PC-3 (cell line): ENCODE results near the gene PRSS1. TPM values are rescaled to one million over a fixed set of nuclear protein-coding genes. Genes with fewer than 3 reads are reported as not detected.

Experiments used
- ATAC-seq: fragments of 200-7000 bp; cut with Tn5 transposase; 2 replicates; pipeline ENCODE4 v1.9.1; 2020; ENCODE audit warnings: mild to moderate bottlenecking, moderate library complexity
- BruUV-seq: library from RNA; stranded (reverse); fragments of 400-500 nt; replicated peaks from 2 replicates; lab custom pipeline; 2021; lab: Mats Ljungman, UMichigan
- CTCF ChIA-PET: fragments of 300-600 bp; sonication (Branson Sonifier 250); formaldehyde crosslinking; loops from one replicate; lab custom pipeline; 2022; ENCODE audit warnings: antibody characterized with exemption; lab: Charles Lee
- POLR2A ChIA-PET: fragments of 300-600 bp; sonication (Branson Sonifier 250); formaldehyde crosslinking; loops from one replicate; lab custom pipeline; 2022; ENCODE audit warnings: antibody characterized with exemption; ENCODE audit not compliant: unreplicated experiment; lab: Charles Lee
- DNase-seq: peaks from one replicate; pipeline ENCODE4 v3.0.0-alpha.2; 2015
- H2AFZ ChIP-seq: fragments of 300-600 bp; sonication (generic); 2 replicates; pipeline ENCODE4 v1.6.0; 2016; ENCODE audit warnings: antibody characterized with exemption, low read length
- H3F3A ChIP-seq: fragments of 300-600 bp; sonication (generic); one replicate; pipeline ENCODE4 v1.6.0; 2017; ENCODE audit warnings: antibody characterized with exemption, low read length, control low read depth, mild to moderate bottlenecking; ENCODE audit not compliant: unreplicated experiment
- H3K27ac ChIP-seq: fragments of 300-600 bp; sonication (generic); 2 replicates; pipeline ENCODE4 v1.5.1; 2016; ENCODE audit warnings: mild to moderate bottlenecking, low read length
- H3K27me3 ChIP-seq: fragments of 300-600 bp; sonication (generic); 2 replicates; pipeline ENCODE4 v1.6.1; 2016; ENCODE audit warnings: low read length, mixed read lengths
- H3K36me3 ChIP-seq: fragments of 300-600 bp; sonication (generic); 2 replicates; pipeline ENCODE4 v1.6.1; 2016; ENCODE audit warnings: low read depth, mixed run types, low read length, mixed read lengths
- H3K4me1 ChIP-seq: fragments of 300-600 bp; sonication (generic); 2 replicates; pipeline ENCODE4 v1.5.1; 2016; ENCODE audit warnings: low read length; ENCODE audit not compliant: insufficient read depth
- H3K4me2 ChIP-seq: fragments of 300-600 bp; sonication (generic); 2 replicates; pipeline ENCODE4 v1.6.0; 2016; ENCODE audit warnings: low read length
- H3K4me3 ChIP-seq: fragments of 300-600 bp; sonication (generic); 2 replicates; pipeline ENCODE4 v1.5.1; 2016; ENCODE audit warnings: mild to moderate bottlenecking, low read length, mixed read lengths
- H3K79me2 ChIP-seq: fragments of 300-600 bp; sonication (generic); 2 replicates; pipeline ENCODE4 v1.6.1; 2017; ENCODE audit warnings: low read length, mixed read lengths
- H3K9ac ChIP-seq: fragments of 300-600 bp; sonication (generic); 2 replicates; pipeline ENCODE4 v1.6.0; 2016; ENCODE audit warnings: mild to moderate bottlenecking, low read length
- H3K9me2 ChIP-seq: fragments of 300-600 bp; sonication (generic); replicated peaks from 2 replicates; pipeline ENCODE4 v1.6.1; 2016; ENCODE audit warnings: mixed run types, low read length, mixed read lengths
- H3K9me3 ChIP-seq: fragments of 300-600 bp; sonication (generic); 2 replicates; pipeline ENCODE4 v1.6.1; 2016; ENCODE audit warnings: low read length, mixed read lengths
- H4K20me1 ChIP-seq: fragments of 300-600 bp; sonication (generic); 2 replicates; pipeline ENCODE4 v1.6.1; 2016; ENCODE audit warnings: low read length, mixed read lengths
- CTCF ChIP-seq: fragments of 300-600 bp; sonication (generic); conservative IDR thresholded peaks from 2 replicates; pipeline ENCODE4 v1.5.1; 2017; ENCODE audit warnings: antibody characterized with exemption, low read depth, mild to moderate bottlenecking, low read length
- EZH2 ChIP-seq: fragments of 300-600 bp; sonication (generic); IDR thresholded peaks from one replicate; pipeline ENCODE4 v1.6.1; 2017; ENCODE audit warnings: antibody characterized with exemption, mild to moderate bottlenecking, low read length; ENCODE audit not compliant: unreplicated experiment
- EZH2phosphoT487 ChIP-seq: fragments of 300-600 bp; sonication (generic); IDR thresholded peaks from 2 replicates; pipeline ENCODE4 v1.6.1; 2018; ENCODE audit warnings: mild to moderate bottlenecking, antibody characterized with exemption, low read length, borderline replicate concordance
- intact Hi-C: fragments of 100-400 bp; cut with micrococcal nuclease; formaldehyde crosslinking; loops from 2 replicates; pipeline ENCODE4 v1.9.0; 2023
- total RNA-seq: library from RNA; depleted of rRNA; stranded (reverse); fragments of >200 nt; gene quantifications from 2 replicates; pipeline ENCODE4 v1.2.3, GENCODE V29; 2014

PRSS1 gene
- total RNA-seq, 1 experiment from 2014 or later: not detected

- no TSS peak for BruUV-seq
- no peak for TF ChIP-seq EZH2phosphoT487
- no peak for TF ChIP-seq EZH2
- no peak for TF ChIP-seq CTCF
- ChIA-PET CTCF (no interaction called here), POLR2A (no interaction called here)
- Histone ChIP-seq H3K9me2 (no peaks in the 10 kb centered on the region), H3K27ac (no peak overlapping the region), H3K79me2 (peaks cover 18% of the 10 kb centered on the region), H3K27me3 (no peaks in the 10 kb centered on the region), H3K9me3 (no peaks in the 10 kb centered on the region), H3K4me3 (no peak overlapping the region), H3F3A (no peaks in the 10 kb centered on the region), H3K4me1 (peaks cover 50% of the 10 kb centered on the region), H3K9ac (no peak overlapping the region), H3K36me3 (no peaks in the 10 kb centered on the region), H4K20me1 (no peaks in the 10 kb centered on the region), H3K4me2 (no peak overlapping the region), H2AFZ (no peak overlapping the region)
- DNase-seq: no peak
- intact Hi-C loops: no loop called here
- no peak for ATAC-seq
Measured at GRCh38 chr7:142792129-142792528, 42.9 kb downstream of the PRSS1 start.

- peaks cover 22% of the 10 kb centered on the region for H3K79me2 ChIP-seq
- no peaks in the 10 kb centered on the region for H4K20me1 ChIP-seq
- H3K4me3 ChIP-seq: no peak overlapping the region
- POLR2A ChIA-PET: no interaction called here
- no TSS peak for BruUV-seq
- H3K27ac ChIP-seq: peak overlapping the region; percentile 67; the same call in 1 of the 2 replicates
- intact Hi-C loops: no loop called here
- no peak for DNase-seq
- TF ChIP-seq CTCF (no peak), EZH2phosphoT487 (no peak), EZH2 (no peak)
- H3K4me1 ChIP-seq: peaks cover 50% of the 10 kb centered on the region
- CTCF ChIA-PET: interaction anchor here (0.6 to 1.3 kb wide), 3 partner anchors 9 to 73 kb away, joined by 3 to 5 read pairs (median 4); no protein-coding TSS in a partner anchor
- no peak overlapping the region for H3K4me2 ChIP-seq
- no peaks in the 10 kb centered on the region for H3F3A ChIP-seq
- no peak overlapping the region for H2AFZ ChIP-seq
- no peaks in the 10 kb centered on the region for H3K9me3 ChIP-seq
- no peak for ATAC-seq
- H3K9ac ChIP-seq: no peak overlapping the region
- H3K9me2 ChIP-seq: no peaks in the 10 kb centered on the region
- no peaks in the 10 kb centered on the region for H3K27me3 ChIP-seq
- no peaks in the 10 kb centered on the region for H3K36me3 ChIP-seq
Measured at GRCh38 chr7:142792593-142792992, 43.3 kb downstream of the PRSS1 start.

DNA sequence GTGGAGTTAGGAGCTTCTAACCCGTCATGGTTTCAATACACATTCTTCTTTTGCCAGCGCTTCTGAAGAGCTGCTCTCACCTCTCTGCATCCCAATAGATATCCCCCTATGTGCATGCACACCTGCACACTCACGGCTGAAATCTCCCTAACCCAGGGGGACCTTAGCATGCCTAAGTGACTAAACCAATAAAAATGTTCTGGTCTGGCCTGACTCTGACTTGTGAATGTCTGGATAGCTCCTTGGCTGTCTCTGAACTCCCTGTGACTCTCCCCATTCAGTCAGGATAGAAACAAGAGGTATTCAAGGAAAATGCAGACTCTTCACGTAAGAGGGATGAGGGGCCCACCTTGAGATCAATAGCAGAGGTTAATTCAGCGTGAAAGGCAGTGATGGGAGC is 43.9 kb downstream of the PRSS1 start:
- H3K27me3 ChIP-seq: no peaks in the 10 kb centered on the region
- no peaks in the 10 kb centered on the region for H3K9me2 ChIP-seq
- POLR2A ChIA-PET: no interaction called here
- H3K9me3 ChIP-seq: no peaks in the 10 kb centered on the region
- H4K20me1 ChIP-seq: no peaks in the 10 kb centered on the region
- H3K36me3 ChIP-seq: no peaks in the 10 kb centered on the region
- ATAC-seq (peak; percentile 31), DNase-seq (peak; percentile 78)
- no TSS peak for BruUV-seq
- peaks cover 53% of the 10 kb centered on the region for H3K4me1 ChIP-seq
- no peak overlapping the region for H2AFZ ChIP-seq
- H3K4me2 ChIP-seq: peak overlapping the region; percentile 20
- H3F3A ChIP-seq: no peaks in the 10 kb centered on the region
- H3K27ac ChIP-seq: peak overlapping the region; percentile 67
- H3K4me3 ChIP-seq: no peak overlapping the region
- no peak overlapping the region for H3K9ac ChIP-seq
- CTCF ChIA-PET: interaction anchor here (0.6 to 1.3 kb wide), 4 partner anchors 10 to 74 kb away, joined by 3 to 5 read pairs (median 4); no protein-coding TSS in a partner anchor
- intact Hi-C loops: no loop called here
- TF ChIP-seq EZH2phosphoT487: no peak
- no peak for TF ChIP-seq CTCF
- TF ChIP-seq EZH2: no peak
- peaks cover 28% of the 10 kb centered on the region for H3K79me2 ChIP-seq
